K562 (cell line): ENCODE results near the gene SP140L. TPM values are rescaled to one million over a fixed set of nuclear protein-coding genes. Genes with fewer than 3 reads are reported as not detected.

Experiments used
- ATAC-seq: fragments of 200-7000 bp; cut with Tn5 transposase; 3 replicates; pipeline ENCODE4 v1.9.1; 2020; ENCODE audit warnings: moderate library complexity
- BruUV-seq: library from RNA; stranded (reverse); fragments of 400-500 nt; replicated peaks from 2 replicates; lab custom pipeline; 2021; lab: Mats Ljungman, UMichigan
- CTCF ChIA-PET: fragments of 300-600 bp; formaldehyde crosslinking; extraction: SDS; loops from one replicate; lab custom pipeline; 2021; ENCODE audit warnings: low intra/inter-chr PET ratio; lab: Yijun Ruan, JAX
- POLR2A ChIA-PET: fragments of 300-600, 350-650 bp; sonication (Branson Sonifier 250); formaldehyde crosslinking; extraction: SDS; loops from one replicate; lab custom pipeline; 2021; ENCODE audit warnings: antibody characterized with exemption, inconsistent platforms; lab: Yijun Ruan, JAX
- DNase-seq, 4 experiments: peaks; one replicate each; pipeline versions ENCODE4 v3.0.0 to v3.0.0-alpha.2; 2011 to 2018; ENCODE audit warnings: low spot score in 3 of 4, mixed read lengths in 3 of 4; ENCODE audit errors: extremely low read depth in 1 of 4
- FAIRE-seq: peaks from 2 replicates; lab custom pipeline; 2011; peaks lifted over from hg19 to GRCh38; lab: Jason Lieb, UNC
- H2AFZ ChIP-seq: 2 replicates; pipeline ENCODE4 v1.6.0; 2011; ENCODE audit warnings: low read depth, low read length, control low read depth, inconsistent platforms
- H3K27ac ChIP-seq: fragments of 200-600 bp; 3 replicates; pipeline ENCODE4 v1.8.0; 2011; ENCODE audit warnings: low read depth, mild to moderate bottlenecking, control low read depth, inconsistent platforms, low read length, moderate library complexity, mixed read lengths; ENCODE audit errors: extremely low read depth
- H3K27me3 ChIP-seq, 2 experiments: fragments of 300-600 bp in 1 of 2; 2 replicates in 1 of 2; 3 replicates in 1 of 2; pipeline versions ENCODE4 v1.6.0 to v1.8.0; 2011; ENCODE audit warnings: inconsistent platforms in 2 of 2, low read length in 2 of 2, mild to moderate bottlenecking in 1 of 2, mixed read lengths in 1 of 2, moderate library complexity in 1 of 2; ENCODE audit not compliant: control insufficient read depth in 2 of 2, insufficient read depth in 2 of 2
- H3K36me3 ChIP-seq: fragments of 300-600 bp; 3 replicates; pipeline ENCODE4 v1.8.0; 2011; ENCODE audit warnings: mild to moderate bottlenecking, low read length, inconsistent platforms; ENCODE audit not compliant: control insufficient read depth, insufficient read depth
- H3K4me1 ChIP-seq, 2 experiments: fragments of 200-600 bp in 1 of 2; replicated peaks in 1 of 2; 2 replicates in 1 of 2; 3 replicates in 1 of 2; pipeline versions ENCODE4 v1.5.1 to v1.8.0; 2011; ENCODE audit warnings: inconsistent platforms in 2 of 2, low read length in 2 of 2, mild to moderate bottlenecking in 1 of 2, mixed read lengths in 1 of 2, moderate library complexity in 1 of 2; ENCODE audit not compliant: control insufficient read depth in 2 of 2, insufficient read depth in 2 of 2
- H3K4me2 ChIP-seq: 2 replicates; pipeline ENCODE4 v1.6.1; 2011; ENCODE audit warnings: low read length, control low read depth, inconsistent platforms, mixed read lengths; ENCODE audit not compliant: insufficient read depth
- H3K4me3 ChIP-seq: fragments of 200-600 bp; sonication (generic), shearing (Covaris generic); 2 replicates; pipeline ENCODE4 v1.5.1; 2016; ENCODE audit warnings: control low read depth, inconsistent platforms
- H3K79me2 ChIP-seq: fragments of 200-600 bp; 3 replicates; pipeline ENCODE4 v1.8.0; 2011; ENCODE audit warnings: low read length, inconsistent platforms; ENCODE audit not compliant: control insufficient read depth, insufficient read depth
- H3K9ac ChIP-seq, 2 experiments: 2 replicates each; pipeline versions ENCODE4 v1.6.0 to v1.6.1; 2011; ENCODE audit warnings: low read depth in 2 of 2, low read length in 2 of 2, control low read depth in 1 of 2, inconsistent platforms in 1 of 2, mild to moderate bottlenecking in 1 of 2, mixed read lengths in 1 of 2; ENCODE audit not compliant: insufficient read depth in 1 of 2
- H3K9me1 ChIP-seq: one replicate; pipeline ENCODE4 v1.6.0; 2011; ENCODE audit warnings: inconsistent platforms, mild to moderate bottlenecking, low read length, moderate library complexity; ENCODE audit not compliant: control insufficient read depth, insufficient read depth
- H3K9me3 ChIP-seq: replicated peaks from 2 replicates; pipeline ENCODE4 v1.5.1; 2011; ENCODE audit warnings: low read depth, low read length, inconsistent platforms; ENCODE audit not compliant: control insufficient read depth, insufficient read depth
- H4K20me1 ChIP-seq: replicated peaks from 2 replicates; pipeline ENCODE4 v1.6.1; 2011; ENCODE audit warnings: low read length, inconsistent platforms, mixed read lengths; ENCODE audit not compliant: control insufficient read depth, insufficient read depth
- ZNF146 ChIP-seq: IDR thresholded peaks from one replicate; pipeline ENCODE4 v1.6.1; 2018; ENCODE audit warnings: missing compliant biosample characterization; ENCODE audit not compliant: unreplicated experiment
- ZNF217 ChIP-seq: sonication (generic); formaldehyde crosslinking; IDR thresholded peaks from 2 replicates; pipeline ENCODE4 v1.8.0; 2022; ENCODE audit warnings: mild to moderate bottlenecking, missing genetic modification reagents
- ZNF695 ChIP-seq: fragments of 450-650 bp; formaldehyde crosslinking; IDR thresholded peaks from 2 replicates; pipeline ENCODE4 v1.4.0; 2020; ENCODE audit warnings: mild to moderate bottlenecking, moderate library complexity
- WGBS: fragments of 100-300 bp; shearing (Covaris generic); methylation state at CpG from one replicate; pipeline ENCODE4 v1.1.6; 2016; ENCODE audit warnings: low coverage, mixed read lengths; ENCODE audit not compliant: insufficient coverage; ENCODE audit errors: missing lambda C conversion rate; 5-methylcytosine and 5-hydroxymethylcytosine counted together
- in situ Hi-C: fragments of 300-500 bp; cut with MboI; formaldehyde crosslinking; loops from 4 replicates; pipeline ENCODE4 v1.15.0; 2018; ENCODE audit warnings: inconsistent platforms, mixed read lengths
- intact Hi-C: fragments of 100-400 bp; cut with micrococcal nuclease; formaldehyde crosslinking; loops from 2 replicates; pipeline ENCODE4 v1.14.2; 2022
- polyA plus RNA-seq, 8 experiments: library from polyadenylated mRNA; depleted of rRNA in 4 of 8; stranded (reverse) in 5 of 8; unstranded in 3 of 8; fragments of >200 nt; fragmentation: Nextera tagmentation in 2 of 8; fragmentation: Illumina TruSeq in 1 of 8; extraction: Ambion mirVana in 2 of 8; extraction: Trizol in 1 of 8; gene quantifications; 2 replicates each; pipeline versions ENCODE4 v1.2.1 to v1.2.3, GENCODE V29; 2011 to 2014; ENCODE audit warnings: inconsistent platforms in 1 of 8, missing spikeins in 1 of 8
- total RNA-seq, 7 experiments: library from RNA; depleted of rRNA in 6 of 7; stranded (reverse); fragments of >200 nt in 6 of 7; fragmentation: Illumina TruSeq in 2 of 7; extraction: Trizol in 2 of 7; gene quantifications; 2 replicates each; pipeline versions ENCODE4 v1.2.1 to v1.2.3, GENCODE V29; 2011 to 2021; ENCODE audit warnings: low replicate concordance in 1 of 7
- TF ChIP-seq, protein P1 (sequence below): fragments of 250-450 bp; sonication (Bioruptor Pico); IDR thresholded peaks from 2 replicates; pipeline ENCODE4 v1.5.0; 2021; ENCODE audit warnings: mild to moderate bottlenecking, moderate library complexity
- TF ChIP-seq, protein P2 (sequence below): sonication (generic); formaldehyde crosslinking; IDR thresholded peaks from 2 replicates; pipeline ENCODE4 v1.8.1; 2023; ENCODE audit warnings: missing genetic modification reagents, mild to moderate bottlenecking, borderline replicate concordance
- TF ChIP-seq, protein P3 (sequence below), 2 experiments: fragments of 150-350 bp in 1 of 2; IDR thresholded peaks; 2 replicates each; pipeline ENCODE4 v1.6.1; 2012 to 2016; ENCODE audit warnings: low read depth in 2 of 2, low read length in 2 of 2, mild to moderate bottlenecking in 1 of 2, moderate library complexity in 1 of 2

SP140L gene
- total and polyA plus RNA-seq, 9 of the 15 experiments (the other 6 are each of a cell fraction or from before 2014, with no cell fraction given): 4.0 to 15.5 (median 11.3) TPM

DNA sequence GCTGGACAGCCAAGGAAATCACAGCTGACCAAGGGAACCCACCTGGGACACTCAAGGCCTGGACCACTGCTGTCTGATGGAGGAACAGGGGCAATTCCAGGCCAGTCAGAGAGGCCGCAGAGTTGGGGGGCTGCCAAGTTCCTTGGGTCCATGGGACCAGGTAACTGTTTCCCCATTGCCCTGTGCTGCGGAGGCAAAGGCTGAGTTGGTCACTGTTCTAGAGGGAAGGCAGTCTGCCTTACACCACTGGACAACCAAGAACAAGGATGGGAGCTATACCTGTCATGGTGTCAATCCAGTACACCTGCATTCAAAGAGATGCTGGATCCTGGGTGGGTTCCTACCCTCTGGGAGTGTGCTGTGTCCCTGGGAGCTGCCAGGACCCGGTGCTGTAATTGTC is 9.6 kb upstream of the SP140L start:
- Histone ChIP-seq H3K4me1 (no peaks in the 10 kb centered on the region), H3K79me2 (no peaks in the 10 kb centered on the region), H3K9me3 (no peaks in the 10 kb centered on the region), H3K9ac (no peak overlapping the region), H3K27me3 (no peaks in the 10 kb centered on the region), H3K36me3 (no peaks in the 10 kb centered on the region), H3K4me2 (no peak overlapping the region), H3K27ac (no peak overlapping the region), H3K9me1 (no peaks in the 10 kb centered on the region), H3K4me3 (no peak overlapping the region), H2AFZ (no peak overlapping the region), H4K20me1 (no peaks in the 10 kb centered on the region)
- no peak for FAIRE-seq
- 4% methylated on average over 3 of the region's 3 CpGs for WGBS
- ATAC-seq: no peak
- no peak for DNase-seq
- in situ Hi-C loops: no loop called here
- CTCF ChIA-PET: no interaction called here
- intact Hi-C loops: no loop called here
- POLR2A ChIA-PET: no interaction called here
- no TSS peak for BruUV-seq
- TF ChIP-seq, protein P1, sequence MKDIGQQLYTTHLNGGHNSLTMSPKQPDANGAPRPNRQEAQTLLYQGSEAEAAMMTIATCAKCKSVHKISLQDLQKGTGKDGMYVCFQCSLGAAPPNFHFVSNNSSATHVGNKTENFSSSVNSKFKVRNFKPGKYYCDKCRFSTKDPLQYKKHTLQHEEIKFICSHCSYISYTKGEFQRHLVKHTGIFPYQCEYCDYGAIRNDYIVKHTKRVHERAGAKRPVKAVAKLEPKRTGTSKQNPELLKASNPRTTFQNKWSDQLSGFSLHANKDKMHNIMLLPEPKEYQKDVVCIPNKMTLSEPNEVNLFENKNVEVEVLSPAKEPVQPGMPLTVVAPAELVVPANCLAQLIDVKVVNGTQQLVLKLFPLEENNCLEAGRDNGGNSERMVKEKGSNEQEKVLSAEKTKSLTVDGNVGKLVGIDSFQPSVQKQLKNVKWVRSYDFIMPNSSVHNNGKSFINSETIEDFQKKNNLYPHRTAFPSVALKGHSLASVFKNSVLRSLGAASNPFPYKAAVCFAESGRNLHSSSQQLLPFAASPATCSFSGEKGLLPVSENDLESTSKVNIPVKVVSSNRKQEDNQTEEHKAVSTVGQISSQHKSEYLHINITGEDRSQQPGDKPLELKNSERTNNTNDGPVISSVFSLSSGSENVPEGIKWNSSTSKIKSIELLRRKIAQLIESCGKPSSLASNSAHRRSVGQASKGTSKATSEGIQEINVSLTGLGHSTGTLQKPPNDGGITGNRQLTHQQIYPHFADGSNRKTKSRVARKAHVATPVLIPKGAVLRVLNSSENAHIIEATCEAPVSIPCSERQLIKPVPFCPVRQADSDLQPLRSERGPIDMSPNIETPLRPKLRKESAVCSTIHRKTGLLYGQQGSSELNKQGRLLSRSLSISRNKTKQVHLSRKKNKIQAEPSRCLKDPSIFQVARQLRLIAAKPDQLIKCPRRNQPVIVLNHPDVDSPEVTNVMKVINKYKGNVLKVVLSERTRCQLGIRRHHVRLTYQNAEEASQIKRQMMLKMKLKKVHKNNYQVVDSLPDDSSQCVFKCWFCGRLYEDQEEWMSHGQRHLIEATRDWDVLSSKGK (CRISPR knock-in tag): no peak
- TF ChIP-seq, protein P2, sequence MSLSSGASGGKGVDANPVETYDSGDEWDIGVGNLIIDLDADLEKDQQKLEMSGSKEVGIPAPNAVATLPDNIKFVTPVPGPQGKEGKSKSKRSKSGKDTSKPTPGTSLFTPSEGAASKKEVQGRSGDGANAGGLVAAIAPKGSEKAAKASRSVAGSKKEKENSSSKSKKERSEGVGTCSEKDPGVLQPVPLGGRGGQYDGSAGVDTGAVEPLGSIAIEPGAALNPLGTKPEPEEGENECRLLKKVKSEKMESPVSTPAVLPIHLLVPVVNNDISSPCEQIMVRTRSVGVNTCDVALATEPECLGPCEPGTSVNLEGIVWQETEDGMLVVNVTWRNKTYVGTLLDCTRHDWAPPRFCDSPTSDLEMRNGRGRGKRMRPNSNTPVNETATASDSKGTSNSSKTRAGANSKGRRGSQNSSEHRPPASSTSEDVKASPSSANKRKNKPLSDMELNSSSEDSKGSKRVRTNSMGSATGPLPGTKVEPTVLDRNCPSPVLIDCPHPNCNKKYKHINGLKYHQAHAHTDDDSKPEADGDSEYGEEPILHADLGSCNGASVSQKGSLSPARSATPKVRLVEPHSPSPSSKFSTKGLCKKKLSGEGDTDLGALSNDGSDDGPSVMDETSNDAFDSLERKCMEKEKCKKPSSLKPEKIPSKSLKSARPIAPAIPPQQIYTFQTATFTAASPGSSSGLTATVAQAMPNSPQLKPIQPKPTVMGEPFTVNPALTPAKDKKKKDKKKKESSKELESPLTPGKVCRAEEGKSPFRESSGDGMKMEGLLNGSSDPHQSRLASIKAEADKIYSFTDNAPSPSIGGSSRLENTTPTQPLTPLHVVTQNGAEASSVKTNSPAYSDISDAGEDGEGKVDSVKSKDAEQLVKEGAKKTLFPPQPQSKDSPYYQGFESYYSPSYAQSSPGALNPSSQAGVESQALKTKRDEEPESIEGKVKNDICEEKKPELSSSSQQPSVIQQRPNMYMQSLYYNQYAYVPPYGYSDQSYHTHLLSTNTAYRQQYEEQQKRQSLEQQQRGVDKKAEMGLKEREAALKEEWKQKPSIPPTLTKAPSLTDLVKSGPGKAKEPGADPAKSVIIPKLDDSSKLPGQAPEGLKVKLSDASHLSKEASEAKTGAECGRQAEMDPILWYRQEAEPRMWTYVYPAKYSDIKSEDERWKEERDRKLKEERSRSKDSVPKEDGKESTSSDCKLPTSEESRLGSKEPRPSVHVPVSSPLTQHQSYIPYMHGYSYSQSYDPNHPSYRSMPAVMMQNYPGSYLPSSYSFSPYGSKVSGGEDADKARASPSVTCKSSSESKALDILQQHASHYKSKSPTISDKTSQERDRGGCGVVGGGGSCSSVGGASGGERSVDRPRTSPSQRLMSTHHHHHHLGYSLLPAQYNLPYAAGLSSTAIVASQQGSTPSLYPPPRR (CRISPR knock-in tag): no peak
- TF ChIP-seq, protein P3, sequence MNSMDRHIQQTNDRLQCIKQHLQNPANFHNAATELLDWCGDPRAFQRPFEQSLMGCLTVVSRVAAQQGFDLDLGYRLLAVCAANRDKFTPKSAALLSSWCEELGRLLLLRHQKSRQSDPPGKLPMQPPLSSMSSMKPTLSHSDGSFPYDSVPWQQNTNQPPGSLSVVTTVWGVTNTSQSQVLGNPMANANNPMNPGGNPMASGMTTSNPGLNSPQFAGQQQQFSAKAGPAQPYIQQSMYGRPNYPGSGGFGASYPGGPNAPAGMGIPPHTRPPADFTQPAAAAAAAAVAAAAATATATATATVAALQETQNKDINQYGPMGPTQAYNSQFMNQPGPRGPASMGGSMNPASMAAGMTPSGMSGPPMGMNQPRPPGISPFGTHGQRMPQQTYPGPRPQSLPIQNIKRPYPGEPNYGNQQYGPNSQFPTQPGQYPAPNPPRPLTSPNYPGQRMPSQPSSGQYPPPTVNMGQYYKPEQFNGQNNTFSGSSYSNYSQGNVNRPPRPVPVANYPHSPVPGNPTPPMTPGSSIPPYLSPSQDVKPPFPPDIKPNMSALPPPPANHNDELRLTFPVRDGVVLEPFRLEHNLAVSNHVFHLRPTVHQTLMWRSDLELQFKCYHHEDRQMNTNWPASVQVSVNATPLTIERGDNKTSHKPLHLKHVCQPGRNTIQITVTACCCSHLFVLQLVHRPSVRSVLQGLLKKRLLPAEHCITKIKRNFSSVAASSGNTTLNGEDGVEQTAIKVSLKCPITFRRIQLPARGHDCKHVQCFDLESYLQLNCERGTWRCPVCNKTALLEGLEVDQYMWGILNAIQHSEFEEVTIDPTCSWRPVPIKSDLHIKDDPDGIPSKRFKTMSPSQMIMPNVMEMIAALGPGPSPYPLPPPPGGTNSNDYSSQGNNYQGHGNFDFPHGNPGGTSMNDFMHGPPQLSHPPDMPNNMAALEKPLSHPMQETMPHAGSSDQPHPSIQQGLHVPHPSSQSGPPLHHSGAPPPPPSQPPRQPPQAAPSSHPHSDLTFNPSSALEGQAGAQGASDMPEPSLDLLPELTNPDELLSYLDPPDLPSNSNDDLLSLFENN (IDR thresholded peaks at IDR 0.05; ENCODE audit: low read depth in 2 of 2, low read length in 2 of 2): no peak
- TF ChIP-seq ZNF146 (CRISPR knock-in tag): no peak
- TF ChIP-seq ZNF217 (CRISPR knock-in tag): no peak
- no peak for TF ChIP-seq ZNF695
